ENCODE data around the gene TMEM50B.

TMEM50B gene

GRCh38 chr21:33437140-33437539 is 42.6 kb downstream of the TMEM50B start:
- no peak for TF ChIP-seq CTCF (IDR thresholded peaks at IDR 0.05; ENCODE audit: low read depth, low read length)
- H3K4me3 ChIP-seq (ENCODE audit: low read depth, low read length), result no peak overlapping the region

- H3K4me3 ChIP-seq (ENCODE audit: low read depth, low read length), result no peak overlapping the region
- TF ChIP-seq CTCF (IDR thresholded peaks at IDR 0.05; ENCODE audit: low read depth, low read length), result no peak
Observed at GRCh38 chr21:33434770-33435360, 44.9 kb downstream of the TMEM50B start.

DNA sequence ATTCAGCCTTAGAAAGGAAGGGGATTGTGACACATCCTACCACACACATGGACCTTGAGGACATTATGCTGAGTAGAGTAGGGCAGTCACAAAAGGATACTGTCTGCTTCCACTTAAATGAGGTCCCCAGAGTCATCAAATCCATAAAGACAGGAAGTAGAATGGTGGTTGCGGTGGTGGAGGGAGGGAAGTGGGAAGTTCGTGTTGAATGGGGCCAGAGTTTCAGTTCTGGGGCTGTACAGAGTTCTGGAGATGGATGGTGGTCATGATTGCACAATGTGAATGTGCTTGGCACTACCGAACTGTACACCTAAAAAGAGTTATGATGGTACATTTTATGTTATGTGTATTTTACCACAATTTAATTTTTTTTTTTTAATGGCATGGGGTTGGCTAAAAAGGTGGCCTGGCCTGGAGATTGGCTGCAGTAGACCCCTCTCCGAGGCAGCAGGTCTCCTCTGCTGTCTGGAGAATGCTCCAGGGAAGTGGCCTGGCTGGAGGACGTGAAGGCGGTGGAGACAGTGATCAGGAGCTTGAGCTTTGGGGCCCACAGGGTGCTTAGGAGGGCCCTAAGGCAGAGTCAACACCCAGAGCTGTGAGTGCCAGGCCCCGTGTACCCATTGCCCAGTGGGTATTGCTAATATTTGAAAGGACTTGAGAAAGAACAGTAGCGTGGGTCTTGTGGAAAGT is 46.2 kb downstream of the TMEM50B start:
- H3K4me3 ChIP-seq (ENCODE audit: low read depth, low read length), result no peak overlapping the region
- no peak for TF ChIP-seq CTCF (IDR thresholded peaks at IDR 0.05; ENCODE audit: low read depth, low read length)

DNA sequence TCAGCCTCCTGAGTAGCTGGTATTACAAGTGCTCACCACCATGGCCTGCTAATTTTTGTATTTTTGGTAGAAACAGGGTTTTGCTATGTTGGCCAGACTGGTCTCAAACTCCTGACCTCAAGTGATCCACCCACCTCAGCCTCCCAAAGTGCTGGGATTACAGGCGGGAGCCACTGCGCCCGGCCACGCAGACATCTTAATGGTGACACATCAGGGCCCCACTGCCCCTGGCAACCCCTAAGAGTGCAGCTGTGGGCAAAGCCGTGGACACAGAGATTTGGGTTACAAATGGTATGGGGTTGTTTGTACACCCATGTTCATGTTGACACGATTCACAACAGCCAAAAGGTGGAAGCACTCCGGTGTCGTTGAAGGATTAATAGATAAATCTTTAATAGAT is 46.8 kb downstream of the TMEM50B start:
- H3K4me3 ChIP-seq (ENCODE audit: low read depth, low read length), result no peak overlapping the region
- TF ChIP-seq CTCF (IDR thresholded peaks at IDR 0.05; ENCODE audit: low read depth, low read length), result no peak

GRCh38 chr21:33432496-33432895 is 47.3 kb downstream of the TMEM50B start:
- H3K4me3 ChIP-seq (ENCODE audit: low read depth, low read length), result no peak overlapping the region

DNA sequence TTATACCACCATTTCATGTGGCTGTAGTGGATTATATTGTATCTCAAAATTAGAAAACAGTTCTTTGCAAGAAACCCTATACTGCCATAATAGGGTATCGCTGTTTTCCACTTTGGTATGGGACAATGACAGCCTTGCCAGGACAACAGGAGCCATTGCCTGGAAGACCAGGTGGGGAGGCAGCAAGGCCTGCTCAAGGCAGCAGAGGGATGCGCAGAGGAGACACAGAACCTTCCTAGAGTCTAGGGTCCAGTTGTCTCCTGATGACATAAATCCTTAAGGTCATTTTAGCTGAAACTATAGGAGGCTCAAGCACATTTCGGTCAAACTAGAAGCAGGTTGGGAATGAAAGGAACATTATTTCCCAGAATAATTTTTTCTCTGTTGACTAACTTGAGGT is 48.9 kb downstream of the TMEM50B start:
- no peak overlapping the region for H3K4me3 ChIP-seq (ENCODE audit: low read depth, low read length)
- TF ChIP-seq CTCF (IDR thresholded peaks at IDR 0.05; ENCODE audit: low read depth, low read length), result no peak

More at GRCh38 chr21:33432496-33432895, 47.3 kb downstream of the TMEM50B start:
- no peak for TF ChIP-seq CTCF (IDR thresholded peaks at IDR 0.05; ENCODE audit: low read depth, low read length)

DNA sequence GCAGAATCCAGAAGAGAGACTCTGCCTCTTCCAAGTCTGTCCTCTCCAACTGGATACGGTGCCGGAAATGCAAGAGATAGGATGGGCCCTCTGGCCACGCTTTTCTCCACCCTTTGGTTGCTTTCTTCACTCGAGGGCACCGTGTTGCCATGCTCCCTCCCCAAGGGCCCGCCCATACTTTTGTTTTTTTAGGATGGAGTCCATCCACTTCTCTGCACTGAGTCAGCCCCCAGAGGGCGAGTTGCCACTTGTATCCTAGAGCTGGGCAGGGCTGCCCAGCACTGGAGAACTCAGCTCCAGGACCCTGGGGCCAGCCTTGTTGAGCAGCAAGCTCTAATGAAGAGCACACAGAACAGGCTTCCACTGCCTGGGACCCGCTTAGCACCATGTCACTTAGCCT is 51.1 kb downstream of the TMEM50B start:
- TF ChIP-seq CTCF (IDR thresholded peaks at IDR 0.05; ENCODE audit: low read depth, low read length), result no peak
- H3K4me3 ChIP-seq (ENCODE audit: low read depth, low read length), result no peak overlapping the region
